GM19324 (cell line): ENCODE data around the gene NUDT8.
A peak's percentile ranks its signal among the peaks of the same experiment; 100 is the strongest.

Source experiments
- ATAC-seq: cut with Tn5 transposase; IDR thresholded peaks from one replicate; pipeline ENCODE4 v1.9.1; 2021; ENCODE audit warnings: mild to moderate bottlenecking, moderate library complexity; ENCODE audit not compliant: unreplicated experiment, low FRiP score

The NUDT8 gene, protein sequence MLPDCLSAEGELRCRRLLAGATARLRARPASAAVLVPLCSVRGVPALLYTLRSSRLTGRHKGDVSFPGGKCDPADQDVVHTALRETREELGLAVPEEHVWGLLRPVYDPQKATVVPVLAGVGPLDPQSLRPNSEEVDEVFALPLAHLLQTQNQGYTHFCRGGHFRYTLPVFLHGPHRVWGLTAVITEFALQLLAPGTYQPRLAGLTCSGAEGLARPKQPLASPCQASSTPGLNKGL

GRCh38 chr11:67629386-67630227 lies at the start of gene NUDT8:
TSS of gene NUDT8 (minus strand) at chr11:67629937. CDS start at chr11:67629911, 26 bp downstream.
- ATAC-seq, result peak; percentile 43

DNA sequence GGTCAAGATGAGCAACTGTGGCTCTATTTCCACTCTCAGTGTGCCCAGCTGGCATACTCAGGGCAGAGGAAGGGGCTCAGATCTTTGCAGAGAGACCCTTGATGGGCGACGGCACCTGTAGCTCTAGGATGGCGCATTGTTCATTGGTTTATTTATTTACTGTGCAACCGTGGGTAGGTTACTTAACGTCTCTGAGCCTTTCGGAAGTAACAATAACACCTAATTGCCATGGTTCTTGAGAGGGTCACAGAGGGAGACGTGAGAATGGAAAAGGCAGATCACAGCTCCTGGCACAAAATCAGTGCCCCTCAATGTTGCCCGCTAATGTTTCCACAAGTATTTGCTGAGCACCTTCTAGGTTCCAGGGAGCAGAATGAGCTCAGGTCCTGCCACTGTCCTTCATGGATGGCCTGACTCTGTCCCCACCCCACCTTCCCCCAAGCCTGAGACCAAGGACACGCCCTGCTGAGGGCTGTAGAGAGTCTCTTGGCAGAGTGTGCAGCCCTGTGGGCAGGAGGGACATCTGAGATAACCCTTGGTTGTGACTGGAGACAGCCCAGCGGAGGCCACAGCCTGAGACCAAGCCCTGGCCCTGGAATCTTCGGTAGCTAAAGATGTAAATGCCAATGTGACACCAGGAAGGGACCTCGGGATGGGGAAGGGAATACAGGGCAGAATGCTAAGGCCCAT lies 45.5 kb upstream of the NUDT8 start:
- no peak for ATAC-seq

DNA sequence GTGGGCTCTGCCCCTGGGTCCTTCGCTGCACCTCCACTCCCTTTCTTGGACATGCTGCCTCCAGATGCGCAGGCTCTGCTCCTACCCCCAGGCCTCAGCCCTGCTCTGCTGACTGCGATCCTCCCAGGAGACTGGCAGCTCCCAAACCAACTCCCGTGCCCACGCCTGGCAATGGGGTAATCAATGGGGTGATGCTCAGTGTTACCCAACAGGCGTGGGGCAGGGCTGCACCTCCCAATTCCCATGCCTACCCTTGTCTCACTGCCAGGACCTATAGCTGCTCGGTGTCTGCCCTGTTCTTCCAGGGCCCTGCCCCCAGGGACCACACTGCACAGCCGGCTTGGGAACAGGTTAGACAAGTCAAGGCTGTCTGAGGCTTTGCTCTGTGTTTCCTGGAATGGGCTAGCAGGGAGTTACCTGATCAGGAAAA lies 44.7 kb upstream of the NUDT8 start, which contains the start of gene ALDH3B2:
Gene ALDH3B2 (minus strand): TSS at position 182 of the 430 bp plus-strand sequence. CDS start 7,688 bp downstream, outside the sequence.
- ATAC-seq, result no peak

DNA sequence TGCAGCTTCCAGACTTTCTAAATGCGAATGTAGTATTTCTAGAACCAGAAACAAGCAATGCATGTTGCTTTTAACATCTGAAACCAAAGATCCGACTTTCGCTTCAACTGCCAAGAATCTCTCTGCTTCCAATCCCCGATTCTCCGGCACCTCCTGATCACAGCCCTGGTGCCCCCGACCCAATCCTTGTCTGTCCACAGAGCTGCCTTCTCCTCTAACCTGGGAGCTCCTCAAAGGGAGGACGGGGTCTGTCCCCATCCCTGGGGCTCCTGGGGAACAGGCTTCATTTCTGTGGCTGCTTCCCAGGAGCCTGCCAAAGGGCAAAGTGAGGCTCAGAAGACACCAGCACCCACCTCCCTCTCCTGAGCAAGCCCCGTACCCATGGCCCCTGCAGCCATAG lies 44.2 kb upstream of the NUDT8 start:
- no peak for ATAC-seq

- no peak for ATAC-seq
Observed at GRCh38 chr11:67673358-67673757, 43.6 kb upstream of the NUDT8 start.

- ATAC-seq, result no peak
Observed at GRCh38 chr11:67671211-67671520, 41.4 kb upstream of the NUDT8 start.

DNA sequence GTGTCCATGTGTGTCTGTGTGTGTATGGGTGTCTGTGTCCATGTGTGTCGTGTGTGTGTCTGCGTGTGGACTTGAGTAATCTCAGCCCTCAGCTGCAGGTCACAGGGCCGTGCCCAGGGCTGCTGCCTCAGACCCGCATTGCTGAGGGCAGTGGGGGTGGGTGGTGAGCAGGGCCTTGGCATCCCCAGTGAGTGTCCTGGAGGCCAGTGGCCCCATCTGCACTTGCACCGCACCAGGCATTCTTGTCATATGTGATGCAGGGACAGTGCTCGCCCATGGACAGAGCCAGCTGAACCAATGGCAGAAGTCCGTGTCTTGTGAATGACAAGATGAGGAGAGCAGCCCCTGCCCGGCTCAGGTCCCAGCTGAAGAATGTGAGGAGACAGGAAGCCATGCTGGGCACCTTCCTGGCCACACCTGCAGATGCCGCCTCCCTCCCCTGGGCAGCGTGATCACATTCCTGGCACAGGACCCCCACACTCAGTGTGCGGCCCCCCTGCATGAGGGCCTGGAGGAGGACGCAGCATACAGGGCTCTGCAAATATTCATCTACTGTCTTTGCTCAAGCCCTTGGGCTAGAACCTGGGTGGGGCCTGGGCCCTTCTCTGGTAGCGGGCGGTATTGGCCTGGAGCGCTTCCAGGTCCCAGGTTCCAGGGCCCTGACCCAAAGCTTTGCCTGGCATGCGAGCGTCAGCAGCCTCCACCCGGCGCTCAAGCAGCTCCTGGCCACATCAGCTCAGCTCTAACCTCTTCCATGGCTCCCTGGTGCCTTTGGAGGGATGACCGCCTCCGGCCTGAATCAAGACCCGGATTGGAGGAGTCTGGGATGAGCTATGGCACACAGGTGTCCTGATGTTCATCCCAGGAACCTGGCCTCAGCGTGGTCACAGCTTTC lies 40.8 kb upstream of the NUDT8 start:
- ATAC-seq, result no peak

- no peak for ATAC-seq
Observed at GRCh38 chr11:67668192-67668551, 38.4 kb upstream of the NUDT8 start.

- ATAC-seq, result no peak
Observed at GRCh38 chr11:67667490-67668191, 37.9 kb upstream of the NUDT8 start.

DNA sequence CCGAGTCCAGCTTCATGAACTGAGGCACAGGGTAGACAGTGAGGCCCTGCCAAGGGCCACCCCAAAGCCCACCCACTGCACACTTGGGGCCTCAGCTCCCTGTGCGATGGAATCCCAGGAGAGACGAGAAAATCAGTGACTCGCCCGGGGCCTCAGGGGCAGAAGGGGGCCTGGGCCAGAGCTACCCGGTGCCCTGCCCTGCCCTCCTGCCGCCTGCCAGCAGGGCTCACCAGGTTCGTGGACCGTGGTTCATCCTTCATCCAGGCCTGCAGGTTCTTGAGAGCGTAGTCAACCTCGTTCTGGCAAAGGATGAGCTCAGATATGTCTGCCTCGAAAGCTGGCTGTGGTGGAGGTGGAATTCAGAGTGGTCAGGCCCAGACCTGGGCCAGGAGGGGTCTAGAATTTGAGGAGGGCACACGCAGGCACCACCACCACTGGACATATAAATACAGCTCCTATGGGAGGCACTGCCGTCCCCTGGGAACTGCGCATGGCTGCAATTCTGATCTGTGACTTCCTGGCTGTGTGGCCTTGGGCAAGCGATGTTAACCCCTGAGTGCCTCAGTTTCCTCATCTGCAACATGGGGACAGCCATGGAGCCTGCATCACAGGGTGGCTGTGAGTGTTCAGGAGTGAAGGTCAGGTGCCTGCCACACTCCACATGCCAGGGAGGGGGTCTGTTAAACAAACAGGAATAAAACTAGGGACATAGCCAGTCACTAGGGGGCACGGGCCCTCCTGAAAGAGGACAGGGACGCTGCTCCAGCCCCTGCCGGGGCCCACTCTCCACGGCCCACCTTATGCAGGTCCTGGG lies 37.1 kb upstream of the NUDT8 start:
- ATAC-seq, result no peak

DNA sequence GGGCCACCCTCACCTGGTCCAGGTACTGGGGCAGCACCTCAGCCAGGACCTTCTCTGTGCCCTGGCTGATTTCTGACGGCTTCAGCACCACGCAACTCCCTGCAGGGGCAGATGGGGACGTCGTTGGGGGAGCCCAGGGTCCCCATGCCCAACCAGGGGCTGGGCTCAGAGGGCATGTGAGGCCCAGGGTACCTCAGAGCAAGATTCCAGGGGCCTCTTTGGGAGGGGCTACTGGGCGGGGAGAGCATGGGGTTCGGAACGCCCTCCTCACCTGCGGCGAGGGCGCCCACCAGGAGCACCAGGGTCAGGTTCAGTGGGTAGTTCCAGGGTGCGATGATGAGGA lies 36.5 kb upstream of the NUDT8 start:
- ATAC-seq, result no peak

DNA sequence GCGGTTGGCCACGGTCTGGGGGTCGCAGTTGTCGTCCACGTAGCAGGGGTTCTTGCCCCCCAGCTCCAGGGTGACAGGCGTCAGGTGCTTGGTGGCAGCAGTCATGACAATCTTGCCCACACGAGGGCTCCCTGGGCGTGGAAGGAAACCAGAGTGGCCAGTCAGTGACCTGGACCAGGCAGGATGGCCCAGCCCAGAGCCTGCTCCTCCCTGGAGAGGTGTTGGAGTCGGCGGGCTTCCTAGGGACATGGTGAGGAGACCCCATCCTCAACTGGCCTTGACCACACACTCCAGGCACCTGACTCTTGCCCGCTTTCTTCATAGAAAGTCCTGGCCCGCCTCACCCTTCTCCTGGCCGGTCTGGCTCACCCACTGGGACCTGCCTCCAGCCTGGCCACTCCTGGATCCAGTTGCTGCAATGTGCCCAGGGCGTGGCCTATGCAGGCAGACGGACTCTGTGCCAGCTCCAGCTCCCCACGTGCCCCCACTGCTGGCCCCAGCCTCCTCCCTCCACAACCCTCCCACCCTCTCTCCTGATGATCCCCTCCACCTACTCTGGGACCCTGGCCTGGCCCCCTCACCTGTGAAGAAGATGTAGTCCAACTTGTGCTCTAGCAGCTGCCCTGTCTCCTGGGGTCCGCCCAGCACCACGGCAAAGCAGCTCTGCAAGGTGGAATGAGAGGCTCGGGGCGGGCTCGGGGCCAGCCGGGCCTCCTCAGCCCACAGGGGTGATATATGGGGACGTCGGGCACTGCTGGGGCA lies 36.0 kb upstream of the NUDT8 start:
- no peak for ATAC-seq

- ATAC-seq, result no peak
Observed at GRCh38 chr11:67664696-67665540, 35.2 kb upstream of the NUDT8 start.

DNA sequence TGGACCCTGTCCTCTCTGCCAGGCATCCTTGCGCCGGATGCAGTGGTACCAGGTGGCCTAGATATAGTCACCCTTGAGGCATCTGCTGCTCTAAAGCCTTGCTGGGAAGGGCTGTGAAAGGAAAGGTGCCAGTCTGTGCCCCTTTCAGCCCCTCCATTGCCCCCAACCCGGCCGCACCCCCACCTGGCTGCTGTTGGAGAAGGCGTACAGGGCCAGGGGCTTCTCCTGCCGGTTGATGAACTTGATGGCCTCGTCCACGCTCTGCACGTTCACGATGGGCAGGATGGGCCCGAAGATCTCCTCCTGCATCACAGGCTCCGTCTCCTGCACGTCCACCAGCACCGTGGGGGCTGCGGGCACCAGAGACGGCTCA lies 34.5 kb upstream of the NUDT8 start:
- ATAC-seq, result no peak

- no peak for ATAC-seq
Observed at GRCh38 chr11:67663532-67664212, 33.9 kb upstream of the NUDT8 start.

- no peak for ATAC-seq
Observed at GRCh38 chr11:67662835-67663531, 33.2 kb upstream of the NUDT8 start.
